ENCODE data around the gene VTA1. TPM values are rescaled to one million over a fixed set of nuclear protein-coding genes. Genes with fewer than 3 reads are reported as not detected.
A peak's percentile ranks its signal among the peaks of the same experiment; 100 is the strongest.
"Not testable (repeated sequence)": the region's sequence is repeated elsewhere in the genome, so short reads cannot be mapped to it uniquely, and the experiment has no call there.

VTA1 gene
- total RNA-seq, 4 donors from 2014 or later = 42.2 to 55.0 (median 50.2) TPM

DNA sequence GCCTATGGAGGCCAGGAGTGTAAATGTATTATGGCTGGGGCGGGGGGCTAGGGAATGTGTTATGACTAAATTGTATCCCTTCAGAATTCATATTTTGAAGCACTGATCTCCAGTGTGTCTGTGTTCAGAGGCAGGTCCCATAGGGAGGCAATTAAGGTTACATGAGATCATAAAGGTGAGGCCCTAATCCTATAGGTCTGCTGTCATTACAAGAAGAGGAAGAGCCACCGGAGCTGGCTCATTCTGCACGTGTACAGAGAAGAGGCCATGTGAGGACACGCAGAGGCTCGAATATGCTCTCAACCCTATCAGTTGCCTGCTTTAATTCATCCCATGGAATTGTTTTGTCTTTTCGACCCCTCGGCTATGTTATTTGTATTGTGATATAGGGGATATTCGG, 76.9 kb downstream of the VTA1 start:
- intact Hi-C loops (cut with DNase I) = no loop called here
- Histone ChIP-seq H3K27me3 (no peaks in the 10 kb centered on the region), H3K36me3 (peaks cover 0 to 18% (median 0%) of the 10 kb centered on the region in 3 donors), H3K27ac (no peak overlapping the region), H3K4me3 (no peak overlapping the region), H3K9me3 (peaks cover 0 to 6% (median 0%) of the 10 kb centered on the region in 3 donors), H3K4me1 (peaks cover 0 to 21% (median 0%) of the 10 kb centered on the region in 3 donors)
- DNase-seq = no peak
- TF ChIP-seq, protein P1, sequence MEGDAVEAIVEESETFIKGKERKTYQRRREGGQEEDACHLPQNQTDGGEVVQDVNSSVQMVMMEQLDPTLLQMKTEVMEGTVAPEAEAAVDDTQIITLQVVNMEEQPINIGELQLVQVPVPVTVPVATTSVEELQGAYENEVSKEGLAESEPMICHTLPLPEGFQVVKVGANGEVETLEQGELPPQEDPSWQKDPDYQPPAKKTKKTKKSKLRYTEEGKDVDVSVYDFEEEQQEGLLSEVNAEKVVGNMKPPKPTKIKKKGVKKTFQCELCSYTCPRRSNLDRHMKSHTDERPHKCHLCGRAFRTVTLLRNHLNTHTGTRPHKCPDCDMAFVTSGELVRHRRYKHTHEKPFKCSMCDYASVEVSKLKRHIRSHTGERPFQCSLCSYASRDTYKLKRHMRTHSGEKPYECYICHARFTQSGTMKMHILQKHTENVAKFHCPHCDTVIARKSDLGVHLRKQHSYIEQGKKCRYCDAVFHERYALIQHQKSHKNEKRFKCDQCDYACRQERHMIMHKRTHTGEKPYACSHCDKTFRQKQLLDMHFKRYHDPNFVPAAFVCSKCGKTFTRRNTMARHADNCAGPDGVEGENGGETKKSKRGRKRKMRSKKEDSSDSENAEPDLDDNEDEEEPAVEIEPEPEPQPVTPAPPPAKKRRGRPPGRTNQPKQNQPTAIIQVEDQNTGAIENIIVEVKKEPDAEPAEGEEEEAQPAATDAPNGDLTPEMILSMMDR (IDR thresholded peaks at IDR 0.05) = no peak
- TF ChIP-seq POLR2A (IDR thresholded peaks at IDR 0.05) = no peak
- 67 to 82% methylated on average over 8 of the region's 8 CpGs for WGBS, 2 donors

DNA sequence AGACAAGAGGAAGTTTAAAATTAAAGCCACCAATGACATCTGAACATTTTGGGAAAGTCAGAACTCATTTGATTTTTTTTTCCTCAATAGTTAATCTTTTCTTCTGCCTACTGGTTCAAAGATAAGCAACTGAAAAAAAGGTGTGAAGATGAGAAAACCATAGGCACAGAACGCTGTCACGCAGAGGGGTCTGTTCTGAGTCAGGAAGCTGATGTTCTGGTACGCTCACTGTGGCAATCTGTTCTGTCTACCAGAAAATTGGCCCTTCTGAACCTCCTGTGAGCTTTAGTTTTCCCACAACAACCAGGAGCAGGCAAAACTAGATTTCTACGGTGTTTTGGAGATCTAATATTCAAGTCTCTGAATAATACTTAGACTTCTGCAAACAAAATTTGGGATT, 78.1 kb downstream of the VTA1 start:
- no peak overlapping the region for H3K27ac ChIP-seq
- peaks cover 0 to 6% (median 0%) of the 10 kb centered on the region in 3 donors for H3K36me3 ChIP-seq
- H3K4me3 ChIP-seq = no peak overlapping the region
- intact Hi-C loops (cut with DNase I) = no loop called here
- no peaks in the 10 kb centered on the region for H3K27me3 ChIP-seq
- H3K9me3 ChIP-seq = peaks cover 0 to 6% (median 0%) of the 10 kb centered on the region in 3 donors
- TF ChIP-seq, protein P1 (IDR thresholded peaks at IDR 0.05) = no peak
- TF ChIP-seq POLR2A (IDR thresholded peaks at IDR 0.05) = no peak
- peaks cover 0 to 21% (median 0%) of the 10 kb centered on the region in 3 donors for H3K4me1 ChIP-seq
- DNase-seq = no peak
- 43 to 78% methylated on average over 4 of the region's 4 CpGs for WGBS, 2 donors

DNA sequence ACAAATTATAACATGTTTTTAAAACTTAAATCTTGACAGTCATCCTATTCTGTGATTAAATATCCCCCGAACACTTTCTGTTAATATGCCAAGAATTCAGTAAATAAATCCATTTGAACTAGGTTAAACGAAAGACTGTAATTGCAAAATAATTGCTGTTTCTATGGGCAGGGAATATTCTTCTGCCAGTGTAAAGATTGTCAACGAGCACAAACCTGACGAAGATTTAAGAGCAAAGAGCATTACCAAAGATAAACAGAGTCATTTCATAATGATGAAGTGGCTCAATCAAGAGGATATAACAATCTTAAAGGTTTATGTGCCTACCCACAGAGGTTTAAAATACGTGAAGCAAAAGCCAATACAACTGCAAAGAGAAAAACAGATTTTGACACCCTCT, 78.5 kb downstream of the VTA1 start:
- intact Hi-C loops (cut with DNase I) = no loop called here
- no peak overlapping the region for H3K27ac ChIP-seq
- H3K4me1 ChIP-seq = peaks cover 0 to 21% (median 0%) of the 10 kb centered on the region in 3 donors
- H3K36me3 ChIP-seq = peaks cover 0 to 2% (median 0%) of the 10 kb centered on the region in 3 donors
- no peak for DNase-seq
- no peaks in the 10 kb centered on the region for H3K27me3 ChIP-seq
- WGBS, 2 donors = 24 to 30% methylated on average over 5 of the region's 5 CpGs
- TF ChIP-seq POLR2A (IDR thresholded peaks at IDR 0.05) = no peak
- TF ChIP-seq, protein P1 (IDR thresholded peaks at IDR 0.05) = no peak
- no peak overlapping the region for H3K4me3 ChIP-seq
- H3K9me3 ChIP-seq = peaks cover 0 to 6% (median 0%) of the 10 kb centered on the region in 3 donors

DNA sequence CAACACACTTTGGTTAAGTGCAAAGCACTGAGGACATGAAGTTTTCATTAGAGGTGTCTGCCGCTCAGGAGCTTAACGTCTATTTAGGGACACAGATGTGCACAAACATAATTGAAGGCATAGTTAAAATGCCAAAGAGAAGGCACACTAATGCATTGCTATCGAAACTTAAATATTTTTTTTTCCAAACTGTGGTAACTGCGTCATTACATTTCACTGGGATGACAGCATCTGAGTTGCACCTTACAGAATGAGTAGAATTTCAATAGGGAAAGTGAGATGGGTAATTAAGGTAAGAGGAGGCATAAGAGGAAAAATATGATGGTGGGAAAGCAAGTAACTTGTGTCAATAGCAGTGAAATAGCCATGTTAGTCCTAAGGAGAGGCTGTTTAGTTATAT, 79.7 kb downstream of the VTA1 start:
- Histone ChIP-seq H3K4me1 (peaks cover 0 to 21% (median 0%) of the 10 kb centered on the region in 3 donors), H3K9me3 (peaks cover 0 to 6% (median 0%) of the 10 kb centered on the region in 3 donors)
- 91 to 93% methylated on average over 4 of the region's 4 CpGs for WGBS, 2 donors

DNA sequence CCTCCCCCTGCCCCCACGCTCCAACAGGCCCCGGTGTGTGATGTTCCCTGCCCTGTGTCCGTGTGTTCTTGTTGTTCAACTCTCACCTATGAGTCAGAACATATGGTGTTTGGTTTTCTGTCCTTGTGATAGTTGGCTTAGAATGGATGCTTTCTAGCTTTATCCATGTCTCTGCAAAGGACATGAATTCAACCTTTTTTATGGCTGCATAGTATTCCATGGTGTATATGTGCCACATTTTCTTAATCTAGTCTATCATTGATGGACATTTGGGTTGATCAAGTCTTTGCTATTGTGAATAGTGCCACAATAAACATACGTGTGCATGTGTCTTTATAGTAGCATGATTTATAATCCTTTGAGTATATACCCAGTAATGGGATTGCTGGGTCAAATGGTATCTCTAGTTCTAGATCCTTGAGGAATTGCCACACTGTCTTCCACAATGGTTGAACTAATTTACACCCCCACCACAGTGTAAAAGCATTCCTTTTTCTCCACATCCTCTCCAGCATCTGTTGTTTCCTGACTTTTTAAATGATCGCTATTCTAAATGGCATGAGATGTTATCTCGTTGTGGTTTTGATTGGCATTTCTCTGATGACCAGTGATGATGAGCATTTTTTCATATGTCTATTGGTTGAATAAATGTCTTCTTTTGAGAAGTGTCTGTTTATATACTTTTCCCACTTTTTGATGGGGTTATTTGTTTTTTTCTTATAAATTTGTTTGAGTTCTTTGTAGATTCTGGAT, 82.6 kb downstream of the VTA1 start:
- H3K27ac ChIP-seq; intact Hi-C loops (cut with DNase I); H3K36me3 ChIP-seq; H3K9me3 ChIP-seq; H3K27me3 ChIP-seq; H3K4me3 ChIP-seq; DNase-seq: not testable (repeated sequence)
- WGBS, 2 donors = 88 to 92% methylated on average over 6 of the region's 6 CpGs
- H3K4me1 ChIP-seq = peaks cover 0 to 13% (median 0%) of the 10 kb centered on the region in 3 donors

More for the DNA sequence above, 79.7 kb downstream of the VTA1 start:
- H3K36me3 ChIP-seq = no peaks in the 10 kb centered on the region
- H3K27ac ChIP-seq = no peak overlapping the region
- H3K27me3 ChIP-seq = no peaks in the 10 kb centered on the region
- intact Hi-C loops (cut with DNase I) = no loop called here
- TF ChIP-seq, protein P1 (IDR thresholded peaks at IDR 0.05) = no peak
- TF ChIP-seq POLR2A (IDR thresholded peaks at IDR 0.05) = no peak
- no peak for DNase-seq
- H3K4me3 ChIP-seq = no peak overlapping the region

DNA sequence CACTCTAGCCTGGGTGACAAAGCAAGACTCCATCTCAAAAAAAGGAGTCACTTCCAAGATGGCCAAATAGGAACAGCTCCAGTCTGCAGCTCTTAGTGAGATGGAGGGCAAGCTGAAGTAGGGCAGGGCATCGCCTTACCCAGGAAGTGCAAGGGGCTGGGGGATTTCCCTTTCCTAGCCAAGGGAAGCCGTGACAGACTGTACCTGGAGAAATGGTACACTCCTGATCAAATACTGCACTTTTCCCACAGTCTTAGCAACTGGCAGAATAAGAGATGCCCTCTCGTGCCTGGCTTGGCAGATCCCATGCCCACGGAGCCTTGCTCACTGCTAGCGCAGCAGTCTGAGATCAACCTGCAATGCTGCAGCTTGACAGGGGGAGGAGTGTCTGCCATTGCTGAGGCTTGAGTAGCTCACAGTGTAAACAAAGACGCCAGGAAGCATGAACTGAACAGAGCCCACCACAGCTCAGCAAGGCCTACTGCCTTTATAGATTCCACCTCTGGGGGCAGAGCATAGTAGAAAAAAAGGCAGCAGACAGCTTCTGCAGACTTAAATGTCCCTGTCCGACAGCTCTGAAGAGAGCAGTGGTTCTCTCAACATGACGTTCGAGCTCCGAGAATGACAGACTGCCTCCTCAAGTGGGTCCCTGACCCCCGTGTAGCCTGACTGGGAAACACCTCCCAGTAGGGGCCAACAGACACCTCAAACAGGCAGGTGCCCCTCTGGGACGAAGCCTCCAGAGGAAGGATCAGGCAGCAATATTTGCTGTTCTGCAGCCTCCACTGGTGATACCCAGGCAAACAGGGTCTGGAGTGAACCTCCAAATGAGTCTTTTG, 85.4 kb downstream of the VTA1 start:
- H3K4me1 ChIP-seq; intact Hi-C loops (cut with DNase I); H3K9me3 ChIP-seq; H3K36me3 ChIP-seq; DNase-seq; H3K27ac ChIP-seq; H3K27me3 ChIP-seq: not testable (repeated sequence)
- H3K4me3 ChIP-seq = peak overlapping the region in 1 of 4 donors; percentile 7
- WGBS, 2 donors = 43 to 55% methylated on average over 2 to 4 of the region's 12 CpGs

Data from esophagus squamous epithelium (tissue), 5 donors.